Peyer's patch (tissue), 4 donors: ENCODE data around the gene ACAP2.

Experiments
- POLR2A ChIP-seq, 2 donors: fragments of 450-650 bp; IDR thresholded peaks; one replicate each; pipeline ENCODE4 v1.5.1; 2017; ENCODE audit warnings: antibody characterized with exemption in 2 of 2, mild to moderate bottlenecking in 2 of 2, moderate library complexity in 2 of 2
- TF ChIP-seq, protein P1 (sequence below), 6 experiments: fragments of 450-650 bp in 4 of 6; fragments of 200-600 bp in 2 of 6; sonication (generic) in 1 of 6; IDR thresholded peaks; one replicate each; pipeline ENCODE4 v1.5.1; 2017 to 2019; ENCODE audit warnings: antibody characterized with exemption in 6 of 6, mild to moderate bottlenecking in 3 of 6, moderate library complexity in 1 of 6

DNA sequence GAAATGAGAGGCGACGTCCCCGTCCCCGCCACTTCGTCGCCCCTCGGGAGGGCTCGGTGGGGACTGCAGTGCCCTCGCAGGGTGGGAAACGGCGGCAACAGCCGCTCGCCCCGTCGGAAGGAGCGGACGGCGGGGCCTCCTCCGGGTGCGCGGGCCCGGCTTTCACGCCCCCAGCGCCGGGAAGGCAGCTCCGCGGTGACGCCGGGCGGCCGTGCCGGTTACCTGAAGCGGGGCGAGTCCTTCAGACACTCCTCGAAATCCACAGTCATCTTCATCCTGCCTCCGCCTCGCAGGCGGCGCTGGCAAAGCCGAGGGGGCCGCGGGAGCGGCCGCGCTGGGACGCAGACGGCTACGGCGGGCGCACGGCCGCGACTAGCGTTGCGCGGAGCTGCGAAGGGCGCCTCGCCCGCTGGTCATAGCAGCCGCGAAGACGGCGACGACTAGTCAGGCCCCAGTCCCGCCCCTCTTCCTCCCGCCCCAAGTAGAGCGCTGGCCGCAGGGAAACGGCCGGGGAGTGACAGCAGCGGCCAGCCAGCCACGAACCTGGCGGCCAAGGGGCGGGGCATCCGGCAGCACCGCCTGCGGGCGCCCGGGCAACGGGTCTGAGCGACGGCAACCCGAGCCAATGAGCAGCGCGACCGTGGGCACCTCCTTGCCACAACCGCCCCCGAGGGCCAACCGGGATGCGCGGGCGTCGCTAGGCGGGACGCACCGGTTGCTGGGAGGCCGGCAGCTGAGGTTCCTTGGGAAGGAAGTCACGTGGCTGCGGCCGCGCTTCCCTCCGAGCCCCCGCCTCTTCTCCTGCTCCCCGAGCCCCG is at the start of gene ACAP2:
- TF ChIP-seq, protein P1, sequence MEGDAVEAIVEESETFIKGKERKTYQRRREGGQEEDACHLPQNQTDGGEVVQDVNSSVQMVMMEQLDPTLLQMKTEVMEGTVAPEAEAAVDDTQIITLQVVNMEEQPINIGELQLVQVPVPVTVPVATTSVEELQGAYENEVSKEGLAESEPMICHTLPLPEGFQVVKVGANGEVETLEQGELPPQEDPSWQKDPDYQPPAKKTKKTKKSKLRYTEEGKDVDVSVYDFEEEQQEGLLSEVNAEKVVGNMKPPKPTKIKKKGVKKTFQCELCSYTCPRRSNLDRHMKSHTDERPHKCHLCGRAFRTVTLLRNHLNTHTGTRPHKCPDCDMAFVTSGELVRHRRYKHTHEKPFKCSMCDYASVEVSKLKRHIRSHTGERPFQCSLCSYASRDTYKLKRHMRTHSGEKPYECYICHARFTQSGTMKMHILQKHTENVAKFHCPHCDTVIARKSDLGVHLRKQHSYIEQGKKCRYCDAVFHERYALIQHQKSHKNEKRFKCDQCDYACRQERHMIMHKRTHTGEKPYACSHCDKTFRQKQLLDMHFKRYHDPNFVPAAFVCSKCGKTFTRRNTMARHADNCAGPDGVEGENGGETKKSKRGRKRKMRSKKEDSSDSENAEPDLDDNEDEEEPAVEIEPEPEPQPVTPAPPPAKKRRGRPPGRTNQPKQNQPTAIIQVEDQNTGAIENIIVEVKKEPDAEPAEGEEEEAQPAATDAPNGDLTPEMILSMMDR (IDR thresholded peaks at IDR 0.05): no peak
- TF ChIP-seq POLR2A (IDR thresholded peaks at IDR 0.05): peak; percentile 97 to 98
